ENCODE data around the gene BGN. TPM values are rescaled to one million over a fixed set of nuclear protein-coding genes. Genes with fewer than 3 reads are reported as not detected.

BGN gene
- total and polyA plus RNA-seq, 2 donors (not counting 1 experiment from before 2014, with no cell fraction given): not detected

DNA sequence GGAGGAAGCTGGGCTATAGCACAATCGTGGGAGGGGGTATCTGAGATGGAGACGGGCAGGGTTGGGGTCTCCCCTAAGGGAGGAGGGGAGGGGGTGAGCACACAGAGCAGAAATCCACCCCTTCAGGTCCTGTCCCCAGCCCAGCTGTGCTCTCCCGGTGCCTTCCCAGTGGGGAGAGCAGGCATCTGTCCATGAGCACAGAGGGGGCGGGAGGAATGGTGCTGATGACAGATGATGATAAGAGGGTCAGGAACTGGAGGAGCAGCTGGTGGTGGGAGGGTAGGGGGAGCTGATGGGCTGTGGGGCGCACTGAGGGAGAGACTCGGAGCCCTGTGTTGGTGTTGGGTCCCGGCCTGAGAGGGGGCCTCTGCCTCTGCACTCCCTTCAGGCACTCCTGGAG, 31.3 kb downstream of the BGN start:
- no peaks in the 10 kb centered on the region for H3K79me2 ChIP-seq (ENCODE audit: control insufficient read depth, insufficient read depth, low read length)
- POLR2A ChIA-PET: no interaction called here
- H3K36me3 ChIP-seq (replicated peaks in 1 of 2; ENCODE audit: control extremely low read depth in 1 of 2, control insufficient read depth in 1 of 2, extremely low read depth in 1 of 2, insufficient read depth in 2 of 2, low read length in 1 of 2): no peaks in the 10 kb centered on the region
- no peaks in the 10 kb centered on the region for H3K9me3 ChIP-seq (ENCODE audit: control extremely low read depth in 1 of 3, control insufficient read depth in 2 of 3, insufficient read depth in 1 of 3, low read length in 2 of 3)
- no peak overlapping the region for H3K27ac Mint-ChIP-seq
- ATAC-seq (ENCODE audit: low read depth) (no peak), DNase-seq (no peak)
- TF ChIP-seq EZH2 (IDR thresholded peaks at IDR 0.05; ENCODE audit: borderline replicate concordance, insufficient read depth, low read depth, low read length, poor library complexity, severe bottlenecking): no peak
- TF ChIP-seq, protein P1, sequence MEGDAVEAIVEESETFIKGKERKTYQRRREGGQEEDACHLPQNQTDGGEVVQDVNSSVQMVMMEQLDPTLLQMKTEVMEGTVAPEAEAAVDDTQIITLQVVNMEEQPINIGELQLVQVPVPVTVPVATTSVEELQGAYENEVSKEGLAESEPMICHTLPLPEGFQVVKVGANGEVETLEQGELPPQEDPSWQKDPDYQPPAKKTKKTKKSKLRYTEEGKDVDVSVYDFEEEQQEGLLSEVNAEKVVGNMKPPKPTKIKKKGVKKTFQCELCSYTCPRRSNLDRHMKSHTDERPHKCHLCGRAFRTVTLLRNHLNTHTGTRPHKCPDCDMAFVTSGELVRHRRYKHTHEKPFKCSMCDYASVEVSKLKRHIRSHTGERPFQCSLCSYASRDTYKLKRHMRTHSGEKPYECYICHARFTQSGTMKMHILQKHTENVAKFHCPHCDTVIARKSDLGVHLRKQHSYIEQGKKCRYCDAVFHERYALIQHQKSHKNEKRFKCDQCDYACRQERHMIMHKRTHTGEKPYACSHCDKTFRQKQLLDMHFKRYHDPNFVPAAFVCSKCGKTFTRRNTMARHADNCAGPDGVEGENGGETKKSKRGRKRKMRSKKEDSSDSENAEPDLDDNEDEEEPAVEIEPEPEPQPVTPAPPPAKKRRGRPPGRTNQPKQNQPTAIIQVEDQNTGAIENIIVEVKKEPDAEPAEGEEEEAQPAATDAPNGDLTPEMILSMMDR (IDR thresholded peaks at IDR 0.05): no peak
- H3K27me3 Mint-ChIP-seq: peaks cover 10% of the 10 kb centered on the region
- no peaks in the 10 kb centered on the region for H3K4me1 Mint-ChIP-seq
- intact Hi-C loops (cut with micrococcal nuclease): no loop called here
- CTCF ChIA-PET: no interaction called here
- peaks cover 0 to 5% (median 0%) of the 10 kb centered on the region in 4 experiments for H3K27me3 ChIP-seq (replicated peaks in 1 of 4; ENCODE audit: control extremely low read depth in 1 of 4, control insufficient read depth in 3 of 4, insufficient read depth in 4 of 4, low read length in 3 of 4)
- no peak overlapping the region for H3K4me3 Mint-ChIP-seq
- H3K27ac ChIP-seq (ENCODE audit: low read length in 2 of 2): no peak overlapping the region
- H3K4me3 ChIP-seq (ENCODE audit: control extremely low read depth in 1 of 5, extremely low read depth in 1 of 5, insufficient read depth in 1 of 5, low read depth in 2 of 5, low read length in 4 of 5): no peak overlapping the region
- 85% methylated on average over 4 of the region's 7 CpGs for WGBS (ENCODE audit: insufficient coverage)
- H3K9me3 Mint-ChIP-seq (ENCODE audit: insufficient read depth): no peaks in the 10 kb centered on the region
- H3K4me2 ChIP-seq (replicated peaks; ENCODE audit: low read depth, low read length, poor library complexity, severe bottlenecking): no peak overlapping the region
- no peak overlapping the region for H2AFZ ChIP-seq (ENCODE audit: insufficient read depth, low read depth, low read length, poor library complexity, severe bottlenecking)
- H4K20me1 ChIP-seq (ENCODE audit: control insufficient read depth, insufficient read depth, low read length, poor library complexity, severe bottlenecking): no peaks in the 10 kb centered on the region
- no peaks in the 10 kb centered on the region for H3K4me1 ChIP-seq (ENCODE audit: control insufficient read depth in 2 of 2, insufficient read depth in 2 of 2, low read length in 2 of 2)
- no peak overlapping the region for H3K9ac ChIP-seq (ENCODE audit: low read length)

DNA sequence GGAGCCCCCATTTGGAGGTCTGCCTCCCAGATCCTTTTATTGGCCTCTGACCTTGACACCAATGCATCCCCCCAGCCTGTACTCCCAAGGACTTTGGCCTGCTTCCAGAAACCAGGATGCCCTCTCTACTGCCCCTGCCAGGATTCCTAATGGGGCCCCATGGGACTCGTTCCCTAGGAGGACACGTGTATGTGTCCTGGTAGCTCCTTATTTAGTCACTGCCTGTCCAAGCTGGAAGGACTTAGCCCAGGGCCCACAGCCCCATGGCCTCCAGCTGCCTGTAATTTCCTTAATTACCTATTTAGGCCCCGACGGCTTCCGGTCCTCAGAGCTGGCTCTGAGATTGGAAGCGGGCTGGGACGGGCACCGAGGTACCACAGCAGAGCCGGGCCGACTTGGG, 32.0 kb downstream of the BGN start:
- no peak overlapping the region for H2AFZ ChIP-seq (ENCODE audit: insufficient read depth, low read depth, low read length, poor library complexity, severe bottlenecking)
- TF ChIP-seq EZH2 (IDR thresholded peaks at IDR 0.05; ENCODE audit: borderline replicate concordance, insufficient read depth, low read depth, low read length, poor library complexity, severe bottlenecking): no peak
- TF ChIP-seq, protein P1 (IDR thresholded peaks at IDR 0.05): no peak
- H3K4me3 ChIP-seq (ENCODE audit: control extremely low read depth in 1 of 5, extremely low read depth in 1 of 5, insufficient read depth in 1 of 5, low read depth in 2 of 5, low read length in 4 of 5): no peak overlapping the region
- CTCF ChIA-PET: interaction anchor here (0.9 kb wide), 1 partner anchor 13 kb away, joined by 3 read pairs; no protein-coding TSS in a partner anchor
- H3K4me1 Mint-ChIP-seq: no peaks in the 10 kb centered on the region
- no peaks in the 10 kb centered on the region for H3K4me1 ChIP-seq (ENCODE audit: control insufficient read depth in 2 of 2, insufficient read depth in 2 of 2, low read length in 2 of 2)
- POLR2A ChIA-PET: no interaction called here
- intact Hi-C loops (cut with micrococcal nuclease): no loop called here
- no peak overlapping the region for H3K4me3 Mint-ChIP-seq
- H3K9me3 ChIP-seq (ENCODE audit: control extremely low read depth in 1 of 3, control insufficient read depth in 2 of 3, insufficient read depth in 1 of 3, low read length in 2 of 3): no peaks in the 10 kb centered on the region
- ATAC-seq (ENCODE audit: low read depth) (no peak), DNase-seq (no peak)
- H3K27me3 Mint-ChIP-seq: peaks cover 7% of the 10 kb centered on the region
- H3K27ac Mint-ChIP-seq: no peak overlapping the region
- no peak overlapping the region for H3K4me2 ChIP-seq (replicated peaks; ENCODE audit: low read depth, low read length, poor library complexity, severe bottlenecking)
- no peaks in the 10 kb centered on the region for H4K20me1 ChIP-seq (ENCODE audit: control insufficient read depth, insufficient read depth, low read length, poor library complexity, severe bottlenecking)
- H3K36me3 ChIP-seq (replicated peaks in 1 of 2; ENCODE audit: control extremely low read depth in 1 of 2, control insufficient read depth in 1 of 2, extremely low read depth in 1 of 2, insufficient read depth in 2 of 2, low read length in 1 of 2): no peaks in the 10 kb centered on the region
- WGBS (ENCODE audit: insufficient coverage): 56% methylated on average over 9 of the region's 10 CpGs
- no peak overlapping the region for H3K27ac ChIP-seq (ENCODE audit: low read length in 2 of 2)
- peaks cover 0 to 3% (median 0%) of the 10 kb centered on the region in 4 experiments for H3K27me3 ChIP-seq (replicated peaks in 1 of 4; ENCODE audit: control extremely low read depth in 1 of 4, control insufficient read depth in 3 of 4, insufficient read depth in 4 of 4, low read length in 3 of 4)
- H3K9me3 Mint-ChIP-seq (ENCODE audit: insufficient read depth): no peaks in the 10 kb centered on the region
- H3K9ac ChIP-seq (ENCODE audit: low read length): no peak overlapping the region
- no peaks in the 10 kb centered on the region for H3K79me2 ChIP-seq (ENCODE audit: control insufficient read depth, insufficient read depth, low read length)
